GM19328 (cell line): Measurements from ENCODE around the gene ATXN1.

Experiments
- ATAC-seq: cut with Tn5 transposase; IDR thresholded peaks from one replicate; pipeline ENCODE4 v1.9.1; 2021; ENCODE audit warnings: mild to moderate bottlenecking, moderate library complexity; ENCODE audit not compliant: unreplicated experiment

ATXN1 gene

GRCh38 chr6:16488813-16489212, 272.4 kb downstream of the ATXN1 start:
- no peak for ATAC-seq

- no peak for ATAC-seq
Observed at GRCh38 chr6:16487996-16488674, 273.1 kb downstream of the ATXN1 start.

- no peak for ATAC-seq
Observed at GRCh38 chr6:16486661-16487060, 274.6 kb downstream of the ATXN1 start.

DNA sequence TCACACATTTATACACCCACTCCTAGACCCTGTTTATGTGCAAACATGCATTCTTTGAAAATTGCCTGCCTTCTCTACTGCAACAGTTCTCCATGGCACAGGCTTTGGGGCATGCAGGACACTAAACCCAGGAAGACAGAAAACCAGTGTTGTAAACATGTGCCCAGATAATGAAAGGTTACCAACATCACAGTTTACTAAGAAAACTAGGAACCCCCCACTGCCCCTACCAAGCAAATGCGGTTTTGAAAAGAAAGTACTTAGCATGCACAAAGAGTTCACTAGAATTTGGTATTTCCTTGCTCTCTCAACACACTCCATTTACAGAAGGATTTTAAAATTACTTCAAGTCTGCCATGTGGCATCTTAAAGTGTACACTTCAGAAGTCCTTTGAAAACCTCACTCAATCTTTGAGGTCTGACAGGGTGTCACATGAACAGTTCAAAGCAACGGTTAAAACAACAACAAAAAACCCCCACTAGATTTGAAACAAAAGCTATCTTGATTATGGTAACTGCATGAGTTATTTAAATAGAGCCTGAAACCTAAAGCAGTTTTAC, 277.9 kb downstream of the ATXN1 start:
- peak; percentile 42 for ATAC-seq

DNA sequence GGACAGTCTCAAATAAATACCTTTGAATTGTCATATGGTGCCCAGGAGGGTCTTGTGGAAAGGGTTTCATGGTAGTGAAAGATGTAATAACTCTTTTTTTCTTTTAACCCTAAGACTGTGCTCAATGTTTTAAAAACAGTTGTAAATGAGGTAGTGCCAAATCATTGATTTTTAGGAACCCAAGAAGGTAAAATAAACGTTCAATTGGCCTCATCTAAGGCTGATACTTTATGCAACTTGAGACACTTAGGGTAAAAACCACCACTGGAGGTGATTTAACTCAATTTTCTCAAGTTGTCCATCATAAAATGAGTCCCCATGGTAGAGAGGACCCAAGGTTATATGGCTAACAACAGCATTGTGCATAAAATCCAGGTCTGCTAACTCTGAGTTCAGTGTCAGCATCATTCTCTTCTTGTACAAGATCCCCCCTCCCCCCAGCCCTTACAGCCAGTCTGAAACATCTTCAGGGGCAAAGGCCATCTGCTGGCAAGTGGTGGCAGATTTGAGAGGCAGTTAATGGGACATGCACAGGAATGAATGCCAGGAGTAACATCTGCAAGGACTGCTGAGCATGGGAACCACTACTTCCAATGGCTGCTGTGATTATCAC, 278.5 kb downstream of the ATXN1 start:
- no peak for ATAC-seq

GRCh38 chr6:16481697-16482399, 279.4 kb downstream of the ATXN1 start:
- ATAC-seq = no peak

DNA sequence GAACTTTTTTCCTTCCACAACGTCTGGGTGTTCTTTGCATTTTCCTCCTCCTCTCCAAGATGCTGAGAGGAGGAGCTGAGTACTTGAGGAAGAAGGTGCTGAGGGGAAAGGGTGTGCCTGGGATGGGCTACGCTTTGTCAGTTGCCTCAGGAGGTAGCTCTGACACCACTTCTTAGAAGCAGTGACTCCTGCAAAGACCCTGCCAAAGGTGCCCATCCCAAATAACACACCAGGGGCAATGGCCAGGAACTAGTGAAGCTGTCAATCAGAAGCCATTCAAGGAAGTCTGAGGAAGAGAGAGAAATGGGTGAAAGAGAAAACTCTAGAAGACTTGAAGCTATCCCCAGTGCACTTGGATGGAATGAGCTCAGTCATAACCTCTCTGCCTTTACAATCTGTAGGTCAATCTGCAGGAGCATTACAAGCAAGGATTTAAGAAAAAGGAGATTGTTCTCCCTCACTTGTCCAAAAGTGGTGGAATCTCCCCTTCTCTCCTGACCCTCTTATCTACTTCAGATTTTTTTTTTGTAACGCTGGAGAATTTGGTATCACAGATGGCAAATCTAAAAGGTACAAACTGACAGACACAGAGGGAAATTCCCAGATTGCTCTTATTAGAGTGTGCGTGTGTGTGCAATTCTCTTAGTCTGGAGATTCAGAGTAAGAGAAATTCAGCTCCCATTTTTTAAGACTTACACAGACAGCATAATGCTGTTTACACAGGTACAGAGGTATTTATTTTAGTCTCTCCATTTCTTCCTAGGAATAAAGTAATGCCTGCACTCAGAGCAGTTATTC, 280.3 kb downstream of the ATXN1 start:
- ATAC-seq = no peak

DNA sequence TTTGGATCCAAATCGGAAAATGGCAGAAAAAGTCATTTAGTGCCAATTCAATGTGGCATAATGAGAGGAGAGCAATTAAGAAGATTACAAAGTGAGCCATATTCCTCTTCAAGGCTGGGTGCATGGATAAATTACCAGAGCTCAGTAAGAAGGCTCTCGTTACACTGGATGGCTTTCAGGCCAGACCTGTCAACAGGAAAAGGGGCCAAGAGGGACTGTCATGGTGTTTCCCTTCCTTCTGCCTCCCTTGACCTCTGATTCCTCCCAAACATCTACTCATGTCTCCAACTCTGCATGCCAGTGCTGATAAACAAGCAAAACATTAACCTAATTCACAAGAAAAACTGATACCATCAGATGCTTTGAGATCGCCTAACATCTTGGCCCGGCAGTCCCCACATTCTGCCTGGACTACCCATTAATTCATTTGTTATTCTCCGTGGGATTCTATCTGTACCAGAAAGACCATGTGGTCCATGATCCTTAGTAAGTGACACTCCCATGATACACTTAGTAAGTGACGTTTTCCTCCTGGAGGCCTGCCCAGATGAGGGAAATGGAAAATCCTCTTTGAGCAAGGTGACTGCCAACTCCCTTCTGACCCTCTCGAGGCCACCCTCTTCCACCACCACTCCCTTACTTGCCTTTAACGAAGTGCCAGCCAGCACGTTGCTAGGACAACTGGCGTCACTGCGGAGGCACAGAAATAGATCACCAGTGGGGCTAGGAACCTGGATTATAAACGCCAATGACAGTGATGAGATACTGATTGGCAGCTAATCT, 283.7 kb downstream of the ATXN1 start:
- no peak for ATAC-seq

DNA sequence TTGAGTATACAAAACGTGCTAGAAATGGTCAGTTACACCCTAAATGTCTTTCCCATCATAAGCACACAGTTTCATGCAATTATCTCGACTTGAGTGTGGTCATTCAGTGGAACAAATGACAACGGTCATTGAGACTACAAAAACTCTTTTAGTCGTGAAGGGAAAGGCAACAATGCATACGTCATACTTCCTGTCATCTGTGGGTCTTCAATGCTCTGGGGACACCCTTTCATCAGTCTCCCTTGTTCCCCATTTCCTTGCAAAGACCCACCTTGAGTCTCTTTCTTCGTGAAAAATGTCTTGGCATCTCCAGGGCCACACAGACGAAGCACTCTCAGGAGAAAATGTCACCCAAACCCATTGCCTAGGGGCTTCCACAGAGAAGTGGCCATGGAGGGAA, 284.4 kb downstream of the ATXN1 start:
- ATAC-seq = no peak

- no peak for ATAC-seq
Observed at GRCh38 chr6:16475494-16475781, 285.8 kb downstream of the ATXN1 start.

GRCh38 chr6:16474772-16475493, 286.3 kb downstream of the ATXN1 start:
- no peak for ATAC-seq

GRCh38 chr6:16473908-16474771, 287.1 kb downstream of the ATXN1 start:
- no peak for ATAC-seq

GRCh38 chr6:16473184-16473907, 287.9 kb downstream of the ATXN1 start:
- ATAC-seq = no peak

GRCh38 chr6:16472349-16473069, 288.8 kb downstream of the ATXN1 start:
- ATAC-seq = no peak

- no peak for ATAC-seq
Observed at GRCh38 chr6:16471910-16472297, 289.4 kb downstream of the ATXN1 start.

DNA sequence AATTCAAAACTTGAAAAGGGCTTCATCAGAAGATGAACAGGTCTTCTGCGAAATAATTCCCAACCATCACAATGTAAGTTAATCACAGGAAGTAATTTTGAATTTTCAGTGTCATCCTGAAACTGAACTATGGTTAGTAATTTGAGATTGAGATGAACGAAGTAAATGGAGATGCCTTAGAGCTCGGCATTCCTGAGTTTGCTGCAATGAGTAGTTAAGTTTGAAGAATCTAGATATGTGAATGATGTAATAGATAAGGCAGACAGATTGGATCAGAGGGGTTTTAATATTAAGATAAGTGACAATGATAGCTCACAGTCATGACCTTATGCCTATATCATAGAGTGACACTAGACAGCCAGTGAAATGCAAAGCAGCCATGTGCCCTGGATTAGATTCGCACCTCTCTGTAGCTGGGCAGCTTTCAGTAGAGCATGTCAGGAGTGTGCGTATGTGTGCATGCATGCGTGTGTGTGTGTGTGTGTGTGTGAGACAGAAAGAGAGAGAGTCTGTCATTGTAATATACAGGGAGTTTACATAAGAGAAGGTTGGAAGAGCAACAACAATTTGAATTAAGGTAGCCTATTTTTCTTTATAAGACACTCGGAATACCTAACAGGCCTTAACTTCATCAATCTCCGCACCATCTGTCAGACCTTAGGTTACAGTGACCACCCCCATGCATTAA, 289.9 kb downstream of the ATXN1 start:
- peak; percentile 53 for ATAC-seq
